GM18511 (cell line): ENCODE data around the gene CCDC81.
"Not testable (repeated sequence)": the region's sequence is repeated elsewhere in the genome, so short reads cannot be mapped to it uniquely, and the experiment has no call there.

ENCODE experiments used
- ATAC-seq: cut with Tn5 transposase; IDR thresholded peaks from one replicate; pipeline ENCODE4 v1.9.1; 2021; ENCODE audit warnings: mild to moderate bottlenecking, moderate library complexity; ENCODE audit not compliant: unreplicated experiment

CCDC81 gene

GRCh38 chr11:86374586-86374985, at the start of gene CCDC81:
CCDC81 (plus strand) TSS chr11:86374887; CDS start chr11:86375164, 277 bp downstream.
- no peak for ATAC-seq

- no peak for ATAC-seq
These were observed 39.4 kb upstream of the CCDC81 start for GRCh38 chr11:86335131-86335767.

- ATAC-seq: no peak
These were observed 37.5 kb upstream of the CCDC81 start for GRCh38 chr11:86337227-86337626.

- no peak for ATAC-seq
These were observed 33.3 kb upstream of the CCDC81 start for GRCh38 chr11:86341382-86341781.

- ATAC-seq: no peak
These were observed 28.2 kb upstream of the CCDC81 start for GRCh38 chr11:86346513-86346912.

GRCh38 chr11:86355256-86355655, 19.4 kb upstream of the CCDC81 start:
- no peak for ATAC-seq

- ATAC-seq: not testable (repeated sequence)
These were observed 17.3 kb upstream of the CCDC81 start for GRCh38 chr11:86357412-86357811.

- no peak for ATAC-seq
These were observed 16.0 kb upstream of the CCDC81 start for GRCh38 chr11:86358720-86359119.

- no peak for ATAC-seq
These were observed 13.8 kb upstream of the CCDC81 start for GRCh38 chr11:86360775-86361395.

GRCh38 chr11:86363424-86363823, 11.3 kb upstream of the CCDC81 start:
- no peak for ATAC-seq

GRCh38 chr11:86365546-86365945, 9.1 kb upstream of the CCDC81 start:
- no peak for ATAC-seq

- ATAC-seq: no peak
These were observed 5.0 kb upstream of the CCDC81 start for GRCh38 chr11:86369668-86370067.

GRCh38 chr11:86370171-86370570, 4.5 kb upstream of the CCDC81 start:
- ATAC-seq: no peak

- no peak for ATAC-seq
These were observed 3.6 kb upstream of the CCDC81 start for GRCh38 chr11:86370922-86371594.

GRCh38 chr11:86372041-86372440, 2.6 kb upstream of the CCDC81 start:
- no peak for ATAC-seq

GRCh38 chr11:86372586-86372985, 2.1 kb upstream of the CCDC81 start:
- no peak for ATAC-seq

- ATAC-seq: no peak
These were observed 618 bp upstream of the CCDC81 start for GRCh38 chr11:86374069-86374468.

GRCh38 chr11:86377972-86378371, 3.3 kb downstream of the CCDC81 start:
- no peak for ATAC-seq

- no peak for ATAC-seq
These were observed 5.8 kb downstream of the CCDC81 start for GRCh38 chr11:86380295-86381059.

- ATAC-seq: no peak
These were observed 8.6 kb downstream of the CCDC81 start for GRCh38 chr11:86383041-86383955.
